B cell (primary cell): ENCODE data around the gene CBX4. TPM values are rescaled to one million over a fixed set of nuclear protein-coding genes. Genes with fewer than 3 reads are reported as not detected.

Experiments used
- ATAC-seq: fragments of 200-7000 bp; cut with Tn5 transposase; one replicate; pipeline ENCODE4 v1.10.0; 2021; ENCODE audit warnings: low read depth, mild to moderate bottlenecking, moderate number of reproducible peaks, moderate library complexity
- CTCF ChIA-PET: fragments of 350-600 bp; sonication (Branson Sonifier 250); formaldehyde crosslinking; loops from one replicate; lab custom pipeline; 2021; ENCODE audit warnings: antibody characterized with exemption, inconsistent platforms; lab: Charles Lee
- POLR2A ChIA-PET: fragments of 350-600 bp; sonication (Branson Sonifier 250); formaldehyde crosslinking; loops from one replicate; lab custom pipeline; 2021; ENCODE audit warnings: antibody characterized with exemption; lab: Charles Lee
- DNase-seq: peaks from one replicate; pipeline ENCODE4 v3.0.0; 2013
- H2AFZ ChIP-seq: 2 replicates; pipeline ENCODE4 v1.6.1; 2012; ENCODE audit warnings: mild to moderate bottlenecking, low read depth, low read length; ENCODE audit not compliant: insufficient read depth, poor library complexity, severe bottlenecking
- H3K27ac ChIP-seq, 2 donors: 1 replicate in 1 of 2; 2 replicates in 1 of 2; pipeline ENCODE4 v1.5.1; 2012 to 2013; ENCODE audit warnings: low read length in 2 of 2, mild to moderate bottlenecking in 2 of 2, moderate library complexity in 1 of 2
- H3K27me3 ChIP-seq, 4 experiments: fragments of 200-600 bp in 1 of 4; sonication (generic) in 1 of 4; replicated peaks in 1 of 4; 1 replicate in 2 of 4; 2 replicates in 2 of 4; pipeline versions ENCODE4 v1.6.1 to v1.7.0; 2013 to 2016; ENCODE audit warnings: low read length in 3 of 4, mild to moderate bottlenecking in 2 of 4, mixed read lengths in 1 of 4, moderate library complexity in 1 of 4; ENCODE audit not compliant: insufficient read depth in 4 of 4, control insufficient read depth in 3 of 4; ENCODE audit errors: control extremely low read depth in 1 of 4
- H3K36me3 ChIP-seq, 2 experiments: replicated peaks in 1 of 2; 1 replicate in 1 of 2; 2 replicates in 1 of 2; pipeline versions ENCODE4 v1.6.1 to v1.7.1; 2013; ENCODE audit warnings: low read length in 1 of 2; ENCODE audit not compliant: insufficient read depth in 2 of 2, control insufficient read depth in 1 of 2; ENCODE audit errors: control extremely low read depth in 1 of 2, extremely low read depth in 1 of 2
- H3K4me1 ChIP-seq, 2 donors: fragments of 200-600 bp in 1 of 2; sonication (generic) in 1 of 2; 1 replicate in 1 of 2; 2 replicates in 1 of 2; pipeline versions ENCODE4 v1.5.1 to v1.6.1; 2013 to 2017; ENCODE audit warnings: low read length in 2 of 2; ENCODE audit not compliant: control insufficient read depth in 2 of 2, insufficient read depth in 2 of 2
- H3K4me2 ChIP-seq: replicated peaks from 2 replicates; pipeline ENCODE3; 2012; ENCODE audit warnings: mild to moderate bottlenecking, low read depth, low read length; ENCODE audit not compliant: poor library complexity, severe bottlenecking
- H3K4me3 ChIP-seq, 5 experiments: fragments of 200-600 bp in 1 of 5; sonication (generic) in 1 of 5; 1 replicate in 3 of 5; 2 replicates in 2 of 5; pipeline versions ENCODE4 v1.5.1 to v1.7.0; 2011 to 2016; ENCODE audit warnings: low read length in 4 of 5, mild to moderate bottlenecking in 4 of 5, low read depth in 2 of 5, control low read depth in 1 of 5, moderate library complexity in 1 of 5; ENCODE audit not compliant: insufficient read depth in 1 of 5; ENCODE audit errors: control extremely low read depth in 1 of 5, extremely low read depth in 1 of 5
- H3K79me2 ChIP-seq: fragments of 200-600 bp; sonication (generic); one replicate; pipeline ENCODE4 v1.6.0; 2016; ENCODE audit warnings: low read length; ENCODE audit not compliant: control insufficient read depth, insufficient read depth
- H3K9ac ChIP-seq: fragments of 200-600 bp; sonication (generic); 2 replicates; pipeline ENCODE4 v1.6.1; 2017; ENCODE audit warnings: mild to moderate bottlenecking, low read length, moderate library complexity
- H3K9me3 ChIP-seq, 3 donors: one replicate each; pipeline versions ENCODE4 v1.6.1 to v1.7.1; 2013; ENCODE audit warnings: low read length in 2 of 3; ENCODE audit not compliant: control insufficient read depth in 2 of 3, insufficient read depth in 1 of 3; ENCODE audit errors: control extremely low read depth in 1 of 3
- H4K20me1 ChIP-seq: 2 replicates; pipeline ENCODE4 v1.6.0; 2012; ENCODE audit warnings: mild to moderate bottlenecking, low read length; ENCODE audit not compliant: insufficient read depth, control insufficient read depth, poor library complexity, severe bottlenecking
- H3K27ac Mint-ChIP-seq: one replicate; pipeline ENCODE4 v1.8.0; 2021; ENCODE audit warnings: mixed read lengths
- H3K27me3 Mint-ChIP-seq: one replicate; pipeline ENCODE4 v1.8.0; 2021; ENCODE audit warnings: mixed read lengths
- H3K4me1 Mint-ChIP-seq: one replicate; pipeline ENCODE4 v1.8.0; 2021; ENCODE audit warnings: mixed read lengths
- H3K4me3 Mint-ChIP-seq: one replicate; pipeline ENCODE4 v1.8.0; 2021; ENCODE audit warnings: mixed read lengths
- H3K9me3 Mint-ChIP-seq: one replicate; pipeline ENCODE4 v1.8.0; 2022; ENCODE audit warnings: mixed read lengths; ENCODE audit not compliant: insufficient read depth
- CTCF ChIP-seq: fragments of 200-600 bp; IDR thresholded peaks from one replicate; pipeline ENCODE4 v1.8.0; 2022; ENCODE audit warnings: antibody characterized with exemption, mild to moderate bottlenecking
- EZH2 ChIP-seq: IDR thresholded peaks from 2 replicates; pipeline ENCODE4 v1.6.1; 2012; ENCODE audit warnings: borderline replicate concordance, low read depth, mild to moderate bottlenecking, moderate library complexity, low read length; ENCODE audit not compliant: insufficient read depth, poor library complexity, severe bottlenecking
- WGBS: methylation state at CpG from one replicate; pipeline ENCODE4 v1.1.5; 2013; ENCODE audit warnings: missing lambda C conversion rate; ENCODE audit not compliant: insufficient coverage; 5-methylcytosine and 5-hydroxymethylcytosine counted together
- intact Hi-C: fragments of 100-400 bp; cut with micrococcal nuclease; formaldehyde crosslinking; loops from one replicate; pipeline ENCODE4 v1.10.0; 2022
- polyA plus RNA-seq: library from polyadenylated mRNA; depleted of rRNA; stranded (reverse); fragments of >200 nt; gene quantifications from 2 replicates; pipeline ENCODE4 v1.2.3, GENCODE V29; 2012
- total RNA-seq, 2 donors: library from RNA; stranded (reverse); fragments of 120-200 nt in 1 of 2; gene quantifications; 1 replicate in 1 of 2; 2 replicates in 1 of 2; pipeline versions ENCODE4 v1.2.3 to v1.2.4, GENCODE V29; 2013 to 2022

Gene CBX4
- total and polyA plus RNA-seq, 2 donors (not counting 1 experiment from before 2014, with no cell fraction given) = 81.9 to 115 TPM

- TF ChIP-seq EZH2 = no peak
- TF ChIP-seq CTCF = no peak
- Histone ChIP-seq H3K4me1 (peaks cover 0 to 28% of the 10 kb centered on the region in 2 donors), H2AFZ (no peak overlapping the region), H3K9me3 (no peaks in the 10 kb centered on the region), H3K36me3 (no peaks in the 10 kb centered on the region), H3K27me3 (peaks cover 0 to 5% (median 2%) of the 10 kb centered on the region in 4 experiments), H3K4me3 (no peak overlapping the region), H3K27ac (no peak overlapping the region), H3K9ac (no peak overlapping the region), H3K79me2 (no peaks in the 10 kb centered on the region), H3K4me2 (no peak overlapping the region), H4K20me1 (no peaks in the 10 kb centered on the region)
- Mint-ChIP-seq H3K4me1 (peaks cover 9% of the 10 kb centered on the region), H3K27me3 (peaks cover 13% of the 10 kb centered on the region), H3K9me3 (no peaks in the 10 kb centered on the region), H3K27ac (no peak overlapping the region), H3K4me3 (no peak overlapping the region)
- no peak for DNase-seq
- 95% methylated on average over 15 of the region's 15 CpGs for WGBS
- ChIA-PET CTCF (no interaction called here), POLR2A (no interaction called here)
- intact Hi-C loops = no loop called here
- no peak for ATAC-seq
Measured at GRCh38 chr17:79870540-79870939, 31.3 kb upstream of the CBX4 start.

- Histone ChIP-seq H3K4me3 (no peak overlapping the region), H3K36me3 (no peaks in the 10 kb centered on the region), H3K9ac (no peak overlapping the region), H3K27me3 (peaks cover 0 to 13% (median under 1%) of the 10 kb centered on the region in 4 experiments), H2AFZ (peak overlapping the region; percentile 62), H3K9me3 (no peaks in the 10 kb centered on the region), H3K4me2 (peak overlapping the region; percentile 61), H3K79me2 (no peaks in the 10 kb centered on the region), H4K20me1 (no peaks in the 10 kb centered on the region), H3K27ac (peak overlapping the region; percentile 47 to 69), H3K4me1 (peaks cover 5 to 37% of the 10 kb centered on the region in 2 donors)
- Mint-ChIP-seq H3K4me3 (no peak overlapping the region), H3K27me3 (peaks cover 17% of the 10 kb centered on the region), H3K27ac (no peak overlapping the region), H3K9me3 (no peaks in the 10 kb centered on the region), H3K4me1 (peaks cover 14% of the 10 kb centered on the region)
- intact Hi-C loops = no loop called here
- peak; percentile 39 for ATAC-seq
- 63% methylated on average over 5 of the region's 11 CpGs for WGBS
- DNase-seq = peak; percentile 65
- POLR2A ChIA-PET = no interaction called here
- CTCF ChIA-PET = no interaction called here
- no peak for TF ChIP-seq CTCF
- no peak for TF ChIP-seq EZH2
Measured at GRCh38 chr17:79866791-79867518, 27.7 kb upstream of the CBX4 start.
